Gastrocnemius medialis (tissue), 4 donors: ENCODE results near the gene PTGDR2. TPM values are rescaled to one million over a fixed set of nuclear protein-coding genes. Genes with fewer than 3 reads are reported as not detected.

Experiments
- ATAC-seq, 2 donors: fragments of 150-250 bp; one replicate each; pipeline ENCODE4 v1.9.1; 2016
- DNase-seq, 2 donors: peaks; one replicate each; pipeline ENCODE4 v3.0.0-alpha.2; 2019
- H3K27ac ChIP-seq, 4 donors: fragments of 200-600 bp; sonication (generic); 1 replicate in 1 of 4; 2 replicates in 3 of 4; pipeline ENCODE4 v1.5.1; 2016 to 2018; ENCODE audit warnings: mild to moderate bottlenecking in 2 of 4, moderate library complexity in 1 of 4
- H3K27me3 ChIP-seq, 3 donors: fragments of 200-600 bp; sonication (generic) in 2 of 3; 1 replicate in 1 of 3; 2 replicates in 2 of 3; pipeline versions ENCODE4 v1.5.1 to v1.6.0; 2016 to 2019; ENCODE audit warnings: mild to moderate bottlenecking in 1 of 3, moderate library complexity in 1 of 3
- H3K36me3 ChIP-seq, 2 donors: fragments of 200-600 bp; sonication (generic) in 1 of 2; one replicate each; pipeline ENCODE4 v1.5.1; 2017 to 2018
- H3K4me1 ChIP-seq, 2 donors: fragments of 200-600 bp; sonication (generic) in 1 of 2; one replicate each; pipeline ENCODE4 v1.5.1; 2016 to 2017; ENCODE audit warnings: mild to moderate bottlenecking in 2 of 2
- H3K4me3 ChIP-seq, 4 donors: fragments of 200-600 bp; sonication (generic) in 3 of 4; 1 replicate in 1 of 4; 2 replicates in 3 of 4; pipeline ENCODE4 v1.5.1; 2016 to 2019; ENCODE audit warnings: mild to moderate bottlenecking in 2 of 4
- H3K9me3 ChIP-seq, 3 donors: fragments of 200-600 bp; sonication (generic) in 2 of 3; 1 replicate in 1 of 3; 2 replicates in 2 of 3; pipeline ENCODE4 v1.5.1; 2016 to 2019
- POLR2A ChIP-seq, 2 donors: fragments of 450-650 bp; IDR thresholded peaks; one replicate each; pipeline ENCODE4 v1.6.1; 2017; ENCODE audit warnings: antibody characterized with exemption in 2 of 2, mild to moderate bottlenecking in 2 of 2, moderate library complexity in 2 of 2
- in situ Hi-C, 4 donors: fragments of 200-750 bp; cut with MboI; loops; one replicate each; pipeline versions ENCODE4 v1.15.0 to v1.8.0; 2017; ENCODE audit warnings: low sequenced_read_pairs in 4 of 4
- intact Hi-C: fragments of 100-400 bp; cut with DNase I; formaldehyde crosslinking; loops from one replicate; pipeline ENCODE4 v1.15.1; 2023; ENCODE audit warnings: low total_unique reads
- total RNA-seq, 4 donors: library from RNA; depleted of rRNA; stranded (reverse); fragments of >200 nt; gene quantifications; one replicate each; pipeline versions ENCODE4 v1.1.0 to v1.2.3, GENCODE V29; 2016
- TF ChIP-seq, protein P1 (sequence below), 5 experiments: fragments of 450-650 bp in 3 of 5; fragments of 200-600 bp in 2 of 5; sonication (generic) in 2 of 5; IDR thresholded peaks in 4 of 5; conservative IDR thresholded peaks in 1 of 5; 1 replicate in 4 of 5; 2 replicates in 1 of 5; pipeline ENCODE4 v1.5.1; 2016 to 2019; ENCODE audit warnings: antibody characterized with exemption in 5 of 5, mild to moderate bottlenecking in 3 of 5, moderate library complexity in 3 of 5

PTGDR2 gene
- total RNA-seq, 4 donors from 2014 or later, result 0.40 to 4.3 (median 1.3) TPM

DNA sequence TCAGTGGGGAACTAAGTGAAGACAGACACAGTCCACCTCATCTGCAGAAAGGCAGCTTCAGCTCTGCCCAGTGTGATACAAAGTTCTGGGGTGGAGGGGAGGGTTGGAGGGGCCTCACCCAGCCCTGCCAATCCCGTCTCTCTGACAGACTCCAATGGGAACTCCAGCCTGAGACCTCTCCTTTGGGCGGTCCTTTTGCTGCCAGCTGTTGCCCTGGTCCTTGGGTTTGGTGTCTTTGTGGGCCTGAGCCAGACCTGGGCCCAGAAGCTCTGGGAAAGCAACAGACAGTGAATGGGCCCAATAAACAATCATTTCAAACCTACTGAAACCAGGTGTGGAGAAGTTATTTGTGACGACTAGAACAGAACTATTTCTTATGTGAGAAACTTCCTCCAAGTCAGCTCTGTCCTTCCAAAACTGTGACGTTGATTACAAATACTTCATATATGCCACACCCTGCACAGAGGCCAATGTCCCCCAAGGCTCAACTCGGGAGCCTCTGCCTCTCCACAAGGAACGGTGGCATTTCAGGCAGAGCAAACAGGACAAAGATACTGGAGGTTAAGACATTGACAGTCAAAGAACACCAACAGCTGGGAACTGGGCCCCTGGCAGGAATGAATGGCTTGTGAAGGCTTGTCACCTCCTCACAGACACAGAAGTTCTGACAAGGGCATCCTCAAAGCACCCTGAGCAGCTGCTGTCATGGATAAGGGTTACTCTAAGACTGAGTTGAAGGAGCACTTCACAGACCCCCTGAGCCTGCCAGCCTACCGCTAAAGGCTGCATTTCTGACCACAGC, 19.8 kb upstream of the PTGDR2 start:
- H3K4me1 ChIP-seq, result peaks cover 72 to 76% of the 10 kb centered on the region in 2 donors
- intact Hi-C loops, result no loop called here
- H3K4me3 ChIP-seq, result no peak overlapping the region
- in situ Hi-C loops, result no loop called here
- ATAC-seq (no peak), DNase-seq (no peak)
- H3K27ac ChIP-seq, result peak overlapping the region in 3 of 4 donors; percentile 22 to 78 (median 39)
- H3K27me3 ChIP-seq, result no peaks in the 10 kb centered on the region
- no peaks in the 10 kb centered on the region for H3K9me3 ChIP-seq
- TF ChIP-seq, protein P1, sequence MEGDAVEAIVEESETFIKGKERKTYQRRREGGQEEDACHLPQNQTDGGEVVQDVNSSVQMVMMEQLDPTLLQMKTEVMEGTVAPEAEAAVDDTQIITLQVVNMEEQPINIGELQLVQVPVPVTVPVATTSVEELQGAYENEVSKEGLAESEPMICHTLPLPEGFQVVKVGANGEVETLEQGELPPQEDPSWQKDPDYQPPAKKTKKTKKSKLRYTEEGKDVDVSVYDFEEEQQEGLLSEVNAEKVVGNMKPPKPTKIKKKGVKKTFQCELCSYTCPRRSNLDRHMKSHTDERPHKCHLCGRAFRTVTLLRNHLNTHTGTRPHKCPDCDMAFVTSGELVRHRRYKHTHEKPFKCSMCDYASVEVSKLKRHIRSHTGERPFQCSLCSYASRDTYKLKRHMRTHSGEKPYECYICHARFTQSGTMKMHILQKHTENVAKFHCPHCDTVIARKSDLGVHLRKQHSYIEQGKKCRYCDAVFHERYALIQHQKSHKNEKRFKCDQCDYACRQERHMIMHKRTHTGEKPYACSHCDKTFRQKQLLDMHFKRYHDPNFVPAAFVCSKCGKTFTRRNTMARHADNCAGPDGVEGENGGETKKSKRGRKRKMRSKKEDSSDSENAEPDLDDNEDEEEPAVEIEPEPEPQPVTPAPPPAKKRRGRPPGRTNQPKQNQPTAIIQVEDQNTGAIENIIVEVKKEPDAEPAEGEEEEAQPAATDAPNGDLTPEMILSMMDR (IDR thresholded peaks at IDR 0.05 in 4 of 5, conservative IDR thresholded peaks at IDR 0.05 in 1 of 5), result no peak
- no peak for TF ChIP-seq POLR2A (IDR thresholded peaks at IDR 0.05)
- H3K36me3 ChIP-seq, result no peaks in the 10 kb centered on the region

DNA sequence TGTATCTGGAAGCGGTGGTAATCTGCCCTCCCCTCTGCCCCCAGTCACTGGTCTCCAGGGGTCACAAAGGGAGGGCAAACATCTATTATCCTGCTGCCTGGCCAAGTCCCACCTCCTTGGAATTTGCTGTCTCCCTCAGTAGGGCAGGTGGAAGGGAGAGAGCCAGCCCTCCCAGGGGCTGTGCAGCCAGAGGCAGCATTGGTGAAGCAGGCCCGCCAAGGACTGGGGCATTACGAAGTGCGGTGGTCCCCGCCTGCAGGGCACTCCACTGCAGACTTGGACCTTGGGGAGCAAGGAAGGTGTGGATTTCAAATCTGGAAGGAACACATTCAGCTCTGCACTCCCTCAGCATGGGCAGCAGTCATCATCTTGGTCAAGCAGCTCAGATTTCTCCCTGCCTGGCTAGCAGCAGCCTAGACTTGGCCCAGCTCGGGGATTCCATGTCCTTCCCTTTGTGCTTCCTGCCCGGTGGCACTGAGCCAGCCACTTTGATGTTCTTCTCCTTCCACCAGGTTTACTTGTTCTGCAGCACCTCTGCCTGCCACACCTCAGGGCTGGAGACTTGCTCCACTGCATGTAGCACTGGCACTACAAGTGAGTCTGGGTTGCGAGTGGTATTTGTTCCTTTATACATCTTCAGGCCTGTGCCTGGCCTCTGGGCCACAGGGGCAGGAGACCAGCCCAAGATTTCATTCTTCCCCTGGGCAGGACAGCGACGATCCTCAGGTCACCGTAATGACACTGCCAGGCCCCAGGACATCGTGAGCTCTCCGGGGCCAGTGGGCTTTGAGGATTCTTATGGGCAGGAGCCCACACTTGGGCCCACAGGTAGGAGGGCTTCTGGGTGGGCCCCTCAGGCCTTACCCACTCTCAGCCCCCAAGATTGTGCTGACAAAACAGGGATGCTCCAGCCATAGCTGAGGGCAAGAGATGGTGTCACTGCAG, 18.9 kb upstream of the PTGDR2 start:
- in situ Hi-C loops, result no loop called here
- no peaks in the 10 kb centered on the region for H3K36me3 ChIP-seq
- intact Hi-C loops, result no loop called here
- TF ChIP-seq, protein P1 (IDR thresholded peaks at IDR 0.05 in 4 of 5, conservative IDR thresholded peaks at IDR 0.05 in 1 of 5), result no peak
- no peak for TF ChIP-seq POLR2A (IDR thresholded peaks at IDR 0.05)
- ATAC-seq, result peak; percentile 33 to 51
- peaks cover 70 to 74% of the 10 kb centered on the region in 2 donors for H3K4me1 ChIP-seq
- no peaks in the 10 kb centered on the region for H3K27me3 ChIP-seq
- no peak overlapping the region for H3K4me3 ChIP-seq
- DNase-seq, result peak; percentile 30 to 56
- H3K27ac ChIP-seq, result peak overlapping the region in 2 of 4 donors; percentile 54 to 78
- H3K9me3 ChIP-seq, result no peaks in the 10 kb centered on the region

DNA sequence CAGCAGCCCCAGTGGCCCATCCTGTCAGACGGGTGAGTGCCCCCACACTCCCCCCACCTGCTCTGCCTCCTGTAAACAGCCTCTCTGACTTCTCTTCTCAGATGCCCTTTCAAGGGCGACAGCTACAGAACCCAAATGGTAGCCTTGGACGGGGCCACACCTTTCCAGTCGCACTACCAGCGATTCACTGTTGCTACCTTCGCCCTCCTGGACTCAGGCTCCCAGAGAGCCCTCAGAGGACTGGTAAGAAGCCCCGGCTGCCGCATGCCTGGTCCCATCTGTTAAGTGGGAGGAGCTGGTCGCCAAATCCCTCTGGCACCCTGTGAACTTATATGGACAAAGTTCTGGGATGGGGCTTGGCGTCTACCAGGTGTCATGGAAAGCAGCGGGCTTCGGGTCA, 17.8 kb upstream of the PTGDR2 start:
- Histone ChIP-seq H3K27me3 (no peaks in the 10 kb centered on the region), H3K36me3 (no peaks in the 10 kb centered on the region), H3K4me1 (peaks cover 59 to 64% of the 10 kb centered on the region in 2 donors), H3K4me3 (no peak overlapping the region), H3K9me3 (no peaks in the 10 kb centered on the region), H3K27ac (peak overlapping the region in 2 of 4 donors; percentile 28 to 54)
- in situ Hi-C loops (no loop called here), intact Hi-C loops (no loop called here)
- ATAC-seq (no peak), DNase-seq (no peak)
- TF ChIP-seq, protein P1 (IDR thresholded peaks at IDR 0.05 in 4 of 5, conservative IDR thresholded peaks at IDR 0.05 in 1 of 5), result no peak
- TF ChIP-seq POLR2A (IDR thresholded peaks at IDR 0.05), result no peak

DNA sequence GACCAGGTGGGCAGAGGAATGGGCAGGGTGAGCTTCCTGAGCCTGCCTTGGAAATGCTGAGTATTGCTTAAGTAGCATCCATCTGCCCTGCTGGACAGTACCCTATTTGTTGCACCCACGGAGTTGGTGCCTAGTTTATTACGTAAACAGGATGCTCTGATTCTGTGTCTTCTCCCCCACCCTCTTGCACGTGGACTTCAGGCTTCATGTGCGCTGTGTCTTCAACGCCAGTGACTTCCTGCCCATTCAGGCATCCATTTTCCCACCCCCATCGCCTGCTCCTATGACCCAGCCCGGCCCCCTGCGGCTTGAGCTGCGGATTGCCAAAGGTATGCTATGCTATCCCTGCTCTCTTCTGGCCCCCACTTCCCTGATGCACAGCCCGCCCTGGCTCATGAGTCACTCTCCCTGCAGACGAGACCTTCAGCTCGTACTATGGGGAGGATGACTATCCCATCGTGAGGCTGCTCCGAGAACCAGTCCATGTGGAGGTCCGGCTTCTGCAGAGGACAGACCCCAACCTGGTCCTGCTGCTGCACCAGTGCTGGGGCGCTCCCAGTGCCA, 17.3 kb upstream of the PTGDR2 start:
- Histone ChIP-seq H3K27ac (peak overlapping the region in 3 of 4 donors; percentile 45 to 54 (median 52)), H3K36me3 (no peaks in the 10 kb centered on the region), H3K4me1 (peaks cover 54 to 59% of the 10 kb centered on the region in 2 donors), H3K4me3 (no peak overlapping the region), H3K27me3 (no peaks in the 10 kb centered on the region), H3K9me3 (no peaks in the 10 kb centered on the region)
- DNase-seq (peak in 1 of 2 donors; percentile 28), ATAC-seq (peak in 1 of 2 donors; percentile 34)
- in situ Hi-C loops (no loop called here), intact Hi-C loops (no loop called here)
- no peak for TF ChIP-seq POLR2A (IDR thresholded peaks at IDR 0.05)
- TF ChIP-seq, protein P1 (IDR thresholded peaks at IDR 0.05 in 4 of 5, conservative IDR thresholded peaks at IDR 0.05 in 1 of 5), result no peak
